OCI-LY1 (cell line): Measurements from ENCODE around the gene CSPG5.

Experiments
- H2AFZ ChIP-seq: fragments of 200-600 bp; sonication (generic), shearing (Covaris generic); 2 replicates; pipeline ENCODE4 v1.6.0; 2014; ENCODE audit warnings: antibody characterized with exemption, mild to moderate bottlenecking, low read length
- H3F3A ChIP-seq: fragments of 200-600 bp; sonication (generic), shearing (Covaris generic); 2 replicates; pipeline ENCODE4 v1.6.0; 2014; ENCODE audit warnings: mild to moderate bottlenecking, antibody characterized with exemption, low read length, moderate library complexity; ENCODE audit not compliant: insufficient read depth
- H3K27ac ChIP-seq: fragments of 200-600 bp; sonication (generic); 2 replicates; pipeline ENCODE4 v1.5.1; 2014; ENCODE audit warnings: low read length, mixed run types, mild to moderate bottlenecking, low read depth; ENCODE audit not compliant: poor library complexity, severe bottlenecking
- H3K27me3 ChIP-seq: fragments of 200-600 bp; sonication (generic); 2 replicates; pipeline ENCODE4 v1.6.0; 2014; ENCODE audit warnings: antibody characterized with exemption, mild to moderate bottlenecking, low read length, moderate library complexity; ENCODE audit not compliant: insufficient read depth
- H3K36me3 ChIP-seq: fragments of 200-600 bp; sonication (generic); 2 replicates; pipeline ENCODE4 v1.6.1; 2014; ENCODE audit warnings: mild to moderate bottlenecking, antibody characterized with exemption, low read length, moderate library complexity, mixed read lengths; ENCODE audit not compliant: insufficient read depth
- H3K4me1 ChIP-seq: fragments of 200-600 bp; sonication (generic); 2 replicates; pipeline ENCODE4 v1.5.1; 2014; ENCODE audit warnings: mild to moderate bottlenecking, low read length, moderate library complexity; ENCODE audit not compliant: insufficient read depth, severe bottlenecking
- H3K4me2 ChIP-seq: fragments of 200-600 bp; sonication (generic), shearing (Covaris generic); 2 replicates; pipeline ENCODE4 v1.6.1; 2014; ENCODE audit warnings: low read length
- H3K4me3 ChIP-seq: fragments of 200-600 bp; sonication (generic); 2 replicates; pipeline ENCODE4 v1.5.1; 2014; ENCODE audit warnings: low read length, low read depth, mild to moderate bottlenecking, mixed read lengths; ENCODE audit not compliant: poor library complexity, severe bottlenecking
- H3K79me2 ChIP-seq: fragments of 200-600 bp; shearing (Covaris generic); 2 replicates; pipeline ENCODE4 v1.6.1; 2016; ENCODE audit warnings: mixed run types, low read length, mixed read lengths; ENCODE audit not compliant: insufficient read depth
- H3K9ac ChIP-seq: fragments of 200-600 bp; sonication (generic), shearing (Covaris generic); 2 replicates; pipeline ENCODE4 v1.6.1; 2014; ENCODE audit warnings: mild to moderate bottlenecking, low read length, mixed read lengths
- H3K9me2 ChIP-seq: fragments of 200-600 bp; sonication (generic), shearing (Covaris generic); 2 replicates; pipeline ENCODE4 v1.6.1; 2014; ENCODE audit warnings: low read depth, mild to moderate bottlenecking, low read length, mixed read lengths
- H3K9me3 ChIP-seq: fragments of 200-600 bp; shearing (Covaris generic); 2 replicates; pipeline ENCODE4 v1.6.1; 2014; ENCODE audit warnings: low read length, mixed read lengths
- H4K20me1 ChIP-seq: fragments of 200-600 bp; sonication (generic), shearing (Covaris generic); 2 replicates; pipeline ENCODE4 v1.6.0; 2016; ENCODE audit warnings: mild to moderate bottlenecking, low read length; ENCODE audit not compliant: insufficient read depth
- CTCF ChIP-seq: fragments of 200-600 bp; sonication (generic), shearing (Covaris generic); IDR thresholded peaks from 2 replicates; pipeline ENCODE4 v1.5.1; 2017; ENCODE audit warnings: mild to moderate bottlenecking, antibody characterized with exemption, low read length, moderate library complexity, mixed read lengths
- EZH2 ChIP-seq: fragments of 200-600 bp; sonication (generic), shearing (Covaris generic); IDR thresholded peaks from 2 replicates; pipeline ENCODE4 v1.8.0; 2017; ENCODE audit warnings: borderline replicate concordance, mixed run types, mild to moderate bottlenecking, antibody characterized with exemption, low read length, moderate library complexity, mixed read lengths

Gene CSPG5

GRCh38 chr3:47588587-47588986 is 9.9 kb upstream of the CSPG5 start:
- H3K4me2 ChIP-seq = no peak overlapping the region
- H3K9me3 ChIP-seq = no peaks in the 10 kb centered on the region
- H3K79me2 ChIP-seq = no peaks in the 10 kb centered on the region
- H3F3A ChIP-seq = no peaks in the 10 kb centered on the region
- TF ChIP-seq EZH2 (no peak), CTCF (no peak)
- no peaks in the 10 kb centered on the region for H3K27me3 ChIP-seq
- no peak overlapping the region for H3K27ac ChIP-seq
- H3K9me2 ChIP-seq = no peaks in the 10 kb centered on the region
- no peak overlapping the region for H2AFZ ChIP-seq
- no peaks in the 10 kb centered on the region for H3K4me1 ChIP-seq
- no peaks in the 10 kb centered on the region for H4K20me1 ChIP-seq
- no peak overlapping the region for H3K9ac ChIP-seq
- peaks cover 93% of the 10 kb centered on the region for H3K36me3 ChIP-seq
- no peak overlapping the region for H3K4me3 ChIP-seq

DNA sequence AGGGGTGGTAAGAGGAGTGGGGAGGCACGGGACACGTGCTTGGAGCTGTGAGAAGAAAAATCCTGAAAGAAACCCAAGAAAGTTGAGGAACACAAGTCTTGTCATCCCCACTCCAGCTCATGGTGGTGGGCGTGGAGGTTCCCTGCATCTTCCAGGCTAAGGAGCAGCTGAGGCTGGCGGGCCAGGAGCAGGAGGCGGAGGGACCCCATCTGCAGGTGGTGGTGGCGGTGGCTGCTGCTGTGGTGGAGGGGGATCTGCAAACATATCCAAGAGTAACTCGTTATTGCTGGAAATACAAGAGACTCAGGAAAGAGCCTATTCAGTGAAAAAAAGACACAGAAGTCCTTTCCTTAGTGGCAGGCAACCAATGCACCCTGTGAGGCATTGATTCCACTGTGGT is 9.4 kb upstream of the CSPG5 start:
- Histone ChIP-seq H3K4me1 (no peaks in the 10 kb centered on the region), H3F3A (no peaks in the 10 kb centered on the region), H2AFZ (no peak overlapping the region), H3K4me3 (no peak overlapping the region), H4K20me1 (no peaks in the 10 kb centered on the region), H3K27me3 (no peaks in the 10 kb centered on the region), H3K79me2 (no peaks in the 10 kb centered on the region), H3K9me3 (no peaks in the 10 kb centered on the region), H3K4me2 (no peak overlapping the region), H3K36me3 (peaks cover 87% of the 10 kb centered on the region), H3K9me2 (no peaks in the 10 kb centered on the region), H3K27ac (no peak overlapping the region), H3K9ac (no peak overlapping the region)
- no peak for TF ChIP-seq CTCF
- no peak for TF ChIP-seq EZH2

DNA sequence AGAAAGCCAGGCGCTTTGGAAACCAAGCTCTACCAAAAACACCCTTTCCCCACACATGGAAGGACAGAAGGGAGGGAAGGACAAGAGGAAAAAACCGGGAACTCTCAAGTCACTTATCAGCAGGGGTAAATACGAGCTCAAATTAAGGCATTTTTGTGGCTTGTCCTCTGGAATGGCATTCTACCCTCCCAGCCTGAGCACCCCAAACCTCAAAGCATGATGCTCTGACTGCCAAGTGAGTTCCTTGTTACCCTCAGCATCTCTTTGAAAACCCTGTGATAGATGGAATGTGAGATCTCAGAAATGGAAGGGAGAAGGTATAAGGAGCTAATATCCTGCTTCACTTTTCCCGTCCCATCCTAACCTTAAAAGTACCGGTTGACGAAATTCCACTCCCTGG is 8.1 kb upstream of the CSPG5 start:
- no peak overlapping the region for H3K27ac ChIP-seq
- no peak overlapping the region for H3K4me2 ChIP-seq
- H3K27me3 ChIP-seq = no peaks in the 10 kb centered on the region
- no peak overlapping the region for H2AFZ ChIP-seq
- no peaks in the 10 kb centered on the region for H3K9me3 ChIP-seq
- TF ChIP-seq CTCF = no peak
- no peak for TF ChIP-seq EZH2
- H3K4me1 ChIP-seq = no peaks in the 10 kb centered on the region
- no peaks in the 10 kb centered on the region for H4K20me1 ChIP-seq
- H3K9ac ChIP-seq = no peak overlapping the region
- H3K9me2 ChIP-seq = no peaks in the 10 kb centered on the region
- no peak overlapping the region for H3K4me3 ChIP-seq
- H3K36me3 ChIP-seq = peaks cover 77% of the 10 kb centered on the region
- no peaks in the 10 kb centered on the region for H3K79me2 ChIP-seq
- H3F3A ChIP-seq = no peaks in the 10 kb centered on the region
